Spleen (tissue), 10 donors: ENCODE results near the gene DRD4. TPM values are rescaled to one million over a fixed set of nuclear protein-coding genes. Genes with fewer than 3 reads are reported as not detected.

Experiments
- polyA plus RNA-seq, 3 donors: library from polyadenylated mRNA; stranded (reverse); fragments of 200-250 nt; gene quantifications; one replicate each; pipeline ENCODE4 v1.2.1, GENCODE V29; 2013
- total RNA-seq, 7 donors: library from RNA; depleted of rRNA in 3 of 7; stranded (reverse); fragments of >200 nt in 3 of 7; fragmentation: NEBNext Ultra II Directional in 4 of 7; extraction: Animal tissue kit (Norgen Biotek cat#: 25700) in 4 of 7; gene quantifications; one replicate each; pipeline versions ENCODE4 v1.1.0 to v1.2.1, GENCODE V29; 2016 to 2021
- donor health status: healthy with polysubstance abuse.
- donor health status: DM: no; HTN: no; CAD: no; lungs with moderate emphysema.
- donor health status: DM: no; HTN: no; CAD: no.
- donor health status: Bipolar disorder and iron deficiency.
- donor health status: healthy.
- donor health status: DM: no; HTN: no; CAD: no.
- donor health status: DM: yes; HTN: yes; CAD: no.

DRD4 gene
- total and polyA plus RNA-seq, 10 donors: 0.12 to 0.86 (median 0.44) TPM; not detected in 3

Other genes with a start within 250 kb of the DRD4 start
- 1 to 10 TPM in 1 of 7 donors, under 1 TPM in 2, not detected in 4; 0.40 to 2.8 (median 0.59) TPM for gene PKP3, start 243.1 kb upstream of the DRD4 start, total RNA-seq
- gene PKP3, start 243.1 kb upstream of the DRD4 start, polyA plus RNA-seq: under 1 TPM; 0.09 to 0.48 (median 0.21) TPM
- gene SIGIRR, start 222.3 kb upstream of the DRD4 start, total RNA-seq: 100 to 1,000 TPM in 2 of 7 donors, 10 to 100 TPM in 5; 67.9 to 118 (median 90.9) TPM
- 100 to 1,000 TPM in 2 of 3 donors, 10 to 100 TPM in 1; 95.9 to 194 (median 161) TPM for gene SIGIRR, start 222.3 kb upstream of the DRD4 start, polyA plus RNA-seq
- 10 to 100 TPM; 10.2 to 34.5 (median 25.9) TPM for gene ANO9, start 195.3 kb upstream of the DRD4 start, total RNA-seq
- gene ANO9, start 195.3 kb upstream of the DRD4 start, polyA plus RNA-seq: 10 to 100 TPM; 32.7 to 53.8 (median 50.3) TPM
- gene PTDSS2, start 187.0 kb upstream of the DRD4 start, total RNA-seq: 10 to 100 TPM; 24.6 to 40.7 (median 29.4) TPM
- 10 to 100 TPM; 11.0 to 26.6 (median 14.9) TPM for gene PTDSS2, start 187.0 kb upstream of the DRD4 start, polyA plus RNA-seq
- gene RNH1, start 130.0 kb upstream of the DRD4 start, total RNA-seq: 100 to 1,000 TPM; 133 to 159 (median 147) TPM
- 100 to 1,000 TPM in 1 of 3 donors, 10 to 100 TPM in 2; 72.8 to 143 (median 83.8) TPM for gene RNH1, start 130.0 kb upstream of the DRD4 start, polyA plus RNA-seq
- 10 to 100 TPM; 16.6 to 33.6 (median 30.3) TPM for gene HRAS, start 101.7 kb upstream of the DRD4 start, total RNA-seq
- gene HRAS, start 101.7 kb upstream of the DRD4 start, polyA plus RNA-seq: 10 to 100 TPM; 70.0 to 90.9 (median 90.7) TPM
- 1 to 10 TPM; 1.0 to 3.3 (median 2.2) TPM for gene LRRC56, start 99.7 kb upstream of the DRD4 start, total RNA-seq
- gene LRRC56, start 99.7 kb upstream of the DRD4 start, polyA plus RNA-seq: 1 to 10 TPM; 2.2 to 4.6 (median 4.1) TPM
- 10 to 100 TPM in 1 of 7 donors, 1 to 10 TPM in 6; 3.9 to 10.1 (median 6.3) TPM for gene LMNTD2, start 76.5 kb upstream of the DRD4 start, total RNA-seq
- gene LMNTD2, start 76.5 kb upstream of the DRD4 start, polyA plus RNA-seq: 1 to 10 TPM; 5.0 to 8.3 (median 5.1) TPM
- gene RASSF7, start 76.3 kb upstream of the DRD4 start, total RNA-seq: 10 to 100 TPM in 6 of 7 donors, 1 to 10 TPM in 1; 8.3 to 39.6 (median 20.4) TPM
- gene RASSF7, start 76.3 kb upstream of the DRD4 start, polyA plus RNA-seq: 10 to 100 TPM; 29.7 to 34.5 (median 30.7) TPM
- gene PHRF1, start 60.8 kb upstream of the DRD4 start, total RNA-seq: 10 to 100 TPM; 24.2 to 41.5 (median 33.2) TPM
- gene PHRF1, start 60.8 kb upstream of the DRD4 start, polyA plus RNA-seq: 10 to 100 TPM in 1 of 3 donors, 1 to 10 TPM in 2; 7.3 to 27.6 (median 8.4) TPM
- 10 to 100 TPM; 53.0 to 88.8 (median 85.3) TPM for gene IRF7, start 21.3 kb upstream of the DRD4 start, total RNA-seq
- 10 to 100 TPM; 52.3 to 99.1 (median 73.9) TPM for gene IRF7, start 21.3 kb upstream of the DRD4 start, polyA plus RNA-seq
- not detected for gene CDHR5, start 12.3 kb upstream of the DRD4 start, total RNA-seq
- under 1 TPM; 0.02 to 0.16 (median 0.03) TPM for gene CDHR5, start 12.3 kb upstream of the DRD4 start, polyA plus RNA-seq
- gene SCT, start 10.1 kb upstream of the DRD4 start, total RNA-seq: 1 to 10 TPM in 4 of 7 donors, not detected in 3; 1.2 to 3.8 (median 2.8) TPM
- gene SCT, start 10.1 kb upstream of the DRD4 start, polyA plus RNA-seq: 1 to 10 TPM; 1.1 to 1.7 (median 1.5) TPM
- 10 to 100 TPM; 28.3 to 44.9 (median 31.7) TPM for gene DEAF1, start 58.0 kb downstream of the DRD4 start, total RNA-seq
- 10 to 100 TPM; 21.8 to 31.4 (median 25.1) TPM for gene DEAF1, start 58.0 kb downstream of the DRD4 start, polyA plus RNA-seq
- 10 to 100 TPM; 20.1 to 37.6 (median 32.4) TPM for gene TMEM80, start 58.5 kb downstream of the DRD4 start, total RNA-seq
- gene TMEM80, start 58.5 kb downstream of the DRD4 start, polyA plus RNA-seq: 10 to 100 TPM; 18.7 to 30.8 (median 24.7) TPM
- gene EPS8L2, start 69.0 kb downstream of the DRD4 start, total RNA-seq: 10 to 100 TPM in 1 of 7 donors, 1 to 10 TPM in 6; 4.2 to 14.7 (median 7.0) TPM
- 10 to 100 TPM in 1 of 3 donors, 1 to 10 TPM in 2; 7.3 to 11.6 (median 8.5) TPM for gene EPS8L2, start 69.0 kb downstream of the DRD4 start, polyA plus RNA-seq
- 100 to 1,000 TPM; 160 to 292 (median 229) TPM for gene TALDO1, start 110.2 kb downstream of the DRD4 start, total RNA-seq
- 100 to 1,000 TPM; 108 to 177 (median 125) TPM for gene TALDO1, start 110.2 kb downstream of the DRD4 start, polyA plus RNA-seq
- 10 to 100 TPM; 26.0 to 56.4 (median 50.9) TPM for gene GATD1, start 140.2 kb downstream of the DRD4 start, total RNA-seq
- gene GATD1, start 140.2 kb downstream of the DRD4 start, polyA plus RNA-seq: 10 to 100 TPM; 13.9 to 44.5 (median 17.4) TPM
- gene CEND1, start 152.8 kb downstream of the DRD4 start, total RNA-seq: under 1 TPM in 1 of 7 donors, not detected in 6; 0.42 TPM
- gene CEND1, start 152.8 kb downstream of the DRD4 start, polyA plus RNA-seq: under 1 TPM in 2 of 3 donors, not detected in 1; 0.29 to 0.42 TPM
- gene SLC25A22, start 161.0 kb downstream of the DRD4 start, total RNA-seq: 10 to 100 TPM in 6 of 7 donors, 1 to 10 TPM in 1; 8.9 to 23.2 (median 14.5) TPM
- gene SLC25A22, start 161.0 kb downstream of the DRD4 start, polyA plus RNA-seq: 10 to 100 TPM in 1 of 3 donors, 1 to 10 TPM in 2; 6.3 to 14.5 (median 8.5) TPM
- gene PIDD1, start 168.0 kb downstream of the DRD4 start, total RNA-seq: 10 to 100 TPM; 18.1 to 26.4 (median 19.3) TPM
- gene PIDD1, start 168.0 kb downstream of the DRD4 start, polyA plus RNA-seq: 10 to 100 TPM; 16.8 to 42.7 (median 32.8) TPM
- gene RPLP2, start 172.7 kb downstream of the DRD4 start, total RNA-seq: 1,000 to 10,000 TPM in 4 of 7 donors, 100 to 1,000 TPM in 3; 514 to 2,829 (median 2,309) TPM
- 1,000 to 10,000 TPM; 3,174 to 3,944 (median 3,784) TPM for gene RPLP2, start 172.7 kb downstream of the DRD4 start, polyA plus RNA-seq
- 100 to 1,000 TPM in 5 of 7 donors, 10 to 100 TPM in 2; 65.8 to 131 (median 113) TPM for gene PNPLA2, start 181.6 kb downstream of the DRD4 start, total RNA-seq
- gene PNPLA2, start 181.6 kb downstream of the DRD4 start, polyA plus RNA-seq: 100 to 1,000 TPM in 1 of 3 donors, 10 to 100 TPM in 2; 46.3 to 103 (median 75.0) TPM
- 10 to 100 TPM; 10.2 to 28.0 (median 15.3) TPM for gene CRACR2B, start 190.7 kb downstream of the DRD4 start, total RNA-seq
- gene CRACR2B, start 190.7 kb downstream of the DRD4 start, polyA plus RNA-seq: 10 to 100 TPM in 2 of 3 donors, 1 to 10 TPM in 1; 6.1 to 34.1 (median 12.6) TPM
- gene CD151, start 195.7 kb downstream of the DRD4 start, total RNA-seq: 100 to 1,000 TPM in 3 of 7 donors, 10 to 100 TPM in 4; 69.7 to 142 (median 80.1) TPM
- gene CD151, start 195.7 kb downstream of the DRD4 start, polyA plus RNA-seq: 100 to 1,000 TPM in 1 of 3 donors, 10 to 100 TPM in 2; 38.0 to 111 (median 82.8) TPM
- 10 to 100 TPM; 24.6 to 95.3 (median 62.5) TPM for gene POLR2L, start 205.3 kb downstream of the DRD4 start, total RNA-seq
- gene POLR2L, start 205.3 kb downstream of the DRD4 start, polyA plus RNA-seq: 100 to 1,000 TPM in 1 of 3 donors, 10 to 100 TPM in 2; 55.2 to 131 (median 94.0) TPM
- 100 to 1,000 TPM in 5 of 7 donors, 10 to 100 TPM in 2; 91.3 to 140 (median 122) TPM for gene TSPAN4, start 205.6 kb downstream of the DRD4 start, total RNA-seq
- gene TSPAN4, start 205.6 kb downstream of the DRD4 start, polyA plus RNA-seq: 10 to 100 TPM; 32.1 to 67.4 (median 52.1) TPM